ENCODE results near the gene DIAPH3.

Gene DIAPH3

GRCh38 chr13:59861676-59862075 is 302.1 kb downstream of the DIAPH3 start:
- no peak for DNase-seq

GRCh38 chr13:59856281-59856810 is 307.4 kb downstream of the DIAPH3 start:
- DNase-seq, result no peak

GRCh38 chr13:59846845-59847620 is 316.7 kb downstream of the DIAPH3 start:
- no peak for DNase-seq

GRCh38 chr13:59843040-59843439 is 320.7 kb downstream of the DIAPH3 start:
- no peak for DNase-seq

GRCh38 chr13:59842507-59842906 is 321.2 kb downstream of the DIAPH3 start:
- DNase-seq, result no peak

GRCh38 chr13:59839186-59839585 is 324.5 kb downstream of the DIAPH3 start:
- DNase-seq, result no peak

GRCh38 chr13:59837101-59837500 is 326.6 kb downstream of the DIAPH3 start:
- no peak for DNase-seq

- DNase-seq, result no peak
These were observed 328.2 kb downstream of the DIAPH3 start for GRCh38 chr13:59835569-59835968.

- DNase-seq, result no peak
These were observed 328.9 kb downstream of the DIAPH3 start for GRCh38 chr13:59834801-59835200.

GRCh38 chr13:59829690-59830089 is 334.0 kb downstream of the DIAPH3 start:
- no peak for DNase-seq

- no peak for DNase-seq
These were observed 340.2 kb downstream of the DIAPH3 start for GRCh38 chr13:59823486-59823885.

GRCh38 chr13:59809564-59809963 is 354.2 kb downstream of the DIAPH3 start:
- DNase-seq, result no peak

GRCh38 chr13:59806801-59807200 is 356.9 kb downstream of the DIAPH3 start:
- no peak for DNase-seq

- no peak for DNase-seq
These were observed 362.4 kb downstream of the DIAPH3 start for GRCh38 chr13:59801107-59801880.

GRCh38 chr13:59793107-59793506 is 370.6 kb downstream of the DIAPH3 start:
- DNase-seq, result no peak

- no peak for DNase-seq
These were observed 373.1 kb downstream of the DIAPH3 start for GRCh38 chr13:59790626-59791025.

GRCh38 chr13:59789558-59789957 is 374.2 kb downstream of the DIAPH3 start:
- no peak for DNase-seq

- DNase-seq, result no peak
These were observed 376.0 kb downstream of the DIAPH3 start for GRCh38 chr13:59787679-59788078.

GRCh38 chr13:59782696-59783095 is 381.0 kb downstream of the DIAPH3 start:
- no peak for DNase-seq

- no peak for DNase-seq
These were observed 383.7 kb downstream of the DIAPH3 start for GRCh38 chr13:59780058-59780457.

GRCh38 chr13:59776924-59777690 is 386.6 kb downstream of the DIAPH3 start:
- DNase-seq, result no peak

- DNase-seq, result no peak
These were observed 389.2 kb downstream of the DIAPH3 start for GRCh38 chr13:59774491-59774971.

GRCh38 chr13:59771272-59771671 is 392.5 kb downstream of the DIAPH3 start:
- no peak for DNase-seq

Measured in activated naive CD4-positive, alpha-beta T cell treated with Interleukin-2 at 50 U/mL for 16 hours (primary cell).